Measurements from ENCODE around the gene STIMATE. TPM values are rescaled to one million over a fixed set of nuclear protein-coding genes. Genes with fewer than 3 reads are reported as not detected.

The STIMATE gene
- polyA plus RNA-seq, 1 of the 3 experiments (the other 2 are of a cell fraction), result 9.3 TPM

DNA sequence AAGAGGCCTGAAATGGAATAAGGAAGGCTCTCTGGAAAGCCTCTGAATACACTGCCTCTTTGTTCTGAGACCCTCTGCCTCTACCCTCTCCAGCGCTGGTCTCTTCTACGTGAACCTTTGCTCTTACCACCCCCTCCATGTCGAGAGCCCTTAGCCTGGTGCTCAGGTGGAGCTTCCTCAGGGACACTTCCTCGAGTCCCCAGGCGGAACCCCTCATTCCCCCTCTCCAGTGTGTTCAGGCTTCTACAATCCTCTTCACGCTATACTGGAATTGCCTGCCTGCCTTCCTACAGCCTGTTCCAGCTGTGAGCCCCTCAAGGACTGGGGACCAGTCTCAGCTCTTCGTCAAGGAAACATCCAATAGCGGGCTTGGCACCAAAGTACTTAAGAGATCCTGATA lies 7.4 kb downstream of the STIMATE start (continued):
- TF ChIP-seq, protein P1, sequence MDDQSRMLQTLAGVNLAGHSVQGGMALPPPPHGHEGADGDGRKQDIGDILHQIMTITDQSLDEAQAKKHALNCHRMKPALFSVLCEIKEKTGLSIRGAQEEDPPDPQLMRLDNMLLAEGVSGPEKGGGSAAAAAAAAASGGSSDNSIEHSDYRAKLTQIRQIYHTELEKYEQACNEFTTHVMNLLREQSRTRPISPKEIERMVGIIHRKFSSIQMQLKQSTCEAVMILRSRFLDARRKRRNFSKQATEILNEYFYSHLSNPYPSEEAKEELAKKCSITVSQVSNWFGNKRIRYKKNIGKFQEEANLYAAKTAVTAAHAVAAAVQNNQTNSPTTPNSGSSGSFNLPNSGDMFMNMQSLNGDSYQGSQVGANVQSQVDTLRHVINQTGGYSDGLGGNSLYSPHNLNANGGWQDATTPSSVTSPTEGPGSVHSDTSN (IDR thresholded peaks at IDR 0.05), result no peak
- TF ChIP-seq EZH2phosphoT487 (IDR thresholded peaks at IDR 0.05; ENCODE audit: borderline replicate concordance, low read depth) (no peak), GABPA (IDR thresholded peaks at IDR 0.05; ENCODE audit: low read depth) (no peak), RXRA (IDR thresholded peaks at IDR 0.05; ENCODE audit: borderline replicate concordance, low read depth) (no peak), TEAD4 (IDR thresholded peaks at IDR 0.05; ENCODE audit: borderline replicate concordance, insufficient read depth) (no peak), TCF12 (IDR thresholded peaks at IDR 0.05) (no peak), EP300 (IDR thresholded peaks at IDR 0.05; ENCODE audit: borderline replicate concordance in 1 of 2, low read depth in 1 of 2, low read length in 1 of 2) (no peak)
- TF ChIP-seq, protein P2, sequence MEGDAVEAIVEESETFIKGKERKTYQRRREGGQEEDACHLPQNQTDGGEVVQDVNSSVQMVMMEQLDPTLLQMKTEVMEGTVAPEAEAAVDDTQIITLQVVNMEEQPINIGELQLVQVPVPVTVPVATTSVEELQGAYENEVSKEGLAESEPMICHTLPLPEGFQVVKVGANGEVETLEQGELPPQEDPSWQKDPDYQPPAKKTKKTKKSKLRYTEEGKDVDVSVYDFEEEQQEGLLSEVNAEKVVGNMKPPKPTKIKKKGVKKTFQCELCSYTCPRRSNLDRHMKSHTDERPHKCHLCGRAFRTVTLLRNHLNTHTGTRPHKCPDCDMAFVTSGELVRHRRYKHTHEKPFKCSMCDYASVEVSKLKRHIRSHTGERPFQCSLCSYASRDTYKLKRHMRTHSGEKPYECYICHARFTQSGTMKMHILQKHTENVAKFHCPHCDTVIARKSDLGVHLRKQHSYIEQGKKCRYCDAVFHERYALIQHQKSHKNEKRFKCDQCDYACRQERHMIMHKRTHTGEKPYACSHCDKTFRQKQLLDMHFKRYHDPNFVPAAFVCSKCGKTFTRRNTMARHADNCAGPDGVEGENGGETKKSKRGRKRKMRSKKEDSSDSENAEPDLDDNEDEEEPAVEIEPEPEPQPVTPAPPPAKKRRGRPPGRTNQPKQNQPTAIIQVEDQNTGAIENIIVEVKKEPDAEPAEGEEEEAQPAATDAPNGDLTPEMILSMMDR (IDR thresholded peaks at IDR 0.05), result no peak

DNA sequence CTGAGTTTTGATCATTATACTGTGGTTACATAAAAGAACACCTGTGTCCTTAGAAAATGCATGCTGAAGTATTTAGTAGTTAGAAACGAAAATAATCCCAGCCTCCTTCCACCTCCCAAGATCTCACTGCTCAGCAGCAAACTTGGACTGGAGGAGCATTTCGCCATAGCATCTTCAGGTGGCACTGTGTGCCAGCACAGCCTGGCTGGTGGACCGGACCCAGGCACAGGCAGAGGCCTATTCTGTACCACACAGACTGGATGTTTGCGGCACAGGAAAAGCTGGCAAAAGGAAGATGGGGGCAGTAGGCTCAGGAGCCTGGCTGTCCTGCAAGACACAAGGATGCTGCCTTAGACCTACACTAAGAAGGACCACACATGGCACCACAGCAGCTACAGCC lies 10.2 kb downstream of the STIMATE start:
- Histone ChIP-seq H3K4me2 (no peak overlapping the region), H3K27ac (ENCODE audit: low read depth in 2 of 2, low read length in 1 of 2) (no peak overlapping the region), H3F3A (replicated peaks; ENCODE audit: insufficient read depth) (no peaks in the 10 kb centered on the region), H3K27me3 (ENCODE audit: insufficient read depth) (no peaks in the 10 kb centered on the region), H3K36me3 (replicated peaks in 1 of 2; ENCODE audit: control insufficient read depth in 1 of 2, insufficient read depth in 2 of 2, low read length in 1 of 2) (peaks cover 6 to 10% of the 10 kb centered on the region in 2 experiments), H2AFZ (ENCODE audit: low read depth) (no peak overlapping the region), H3K79me2 (ENCODE audit: insufficient read depth) (peaks cover 3% of the 10 kb centered on the region), H3K4me3 (ENCODE audit: low read depth in 2 of 2, low read length in 1 of 2) (no peak overlapping the region), H3K9me2 (no peaks in the 10 kb centered on the region), H3K9ac (no peak overlapping the region), H3K9me3 (no peaks in the 10 kb centered on the region), H3K4me1 (ENCODE audit: control insufficient read depth in 1 of 2, insufficient read depth in 2 of 2, low read depth in 1 of 2, low read length in 1 of 2) (peaks cover 0 to 22% of the 10 kb centered on the region in 2 experiments; a peak in 2 of 4 replicates), H4K20me1 (ENCODE audit: insufficient read depth) (no peaks in the 10 kb centered on the region)
- CTCF ChIA-PET, result no interaction called here
- TF ChIP-seq POLR2AphosphoS5 (IDR thresholded peaks at IDR 0.05; ENCODE audit: low read depth, low read length), result no peak
- 92% methylated on average over 4 of the region's 4 CpGs for WGBS (ENCODE audit: low lambda C conversion rate)
- POLR2A ChIA-PET, result no interaction called here
- DNase-seq, result no peak

DNA sequence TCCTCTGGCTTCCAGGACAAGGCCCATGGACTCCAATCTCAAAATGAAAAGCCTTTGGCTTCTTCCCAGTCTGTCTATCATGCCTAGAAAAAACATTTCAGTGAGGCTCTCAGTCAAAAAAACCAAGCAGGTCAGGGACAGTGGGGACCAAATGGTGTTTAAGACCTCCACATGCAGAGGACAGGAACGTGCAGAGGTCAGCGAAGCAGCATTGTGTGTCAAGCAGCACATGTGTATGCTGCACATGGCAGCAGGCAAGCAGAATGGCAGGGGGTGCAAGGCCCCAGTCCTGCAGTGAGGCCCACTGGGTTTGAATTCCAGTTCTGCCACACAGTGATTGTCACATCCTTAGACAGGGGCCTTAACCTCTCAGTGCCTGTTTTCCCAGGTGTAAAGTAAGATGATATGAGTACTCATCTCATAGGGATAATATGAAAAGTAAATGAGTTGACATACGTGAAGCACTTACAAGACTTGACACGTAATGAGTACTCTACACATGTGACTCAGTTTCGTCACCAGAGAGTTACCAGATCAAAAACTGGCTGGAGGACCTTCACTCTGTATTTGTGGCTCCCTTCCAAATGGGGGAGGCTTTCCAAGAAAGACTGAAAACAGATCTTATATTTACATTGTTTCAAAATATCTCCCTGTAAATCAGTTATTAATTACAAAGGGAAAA lies 11.2 kb downstream of the STIMATE start:
- H2AFZ ChIP-seq (ENCODE audit: low read depth), result no peak overlapping the region
- DNase-seq, result no peak
- CTCF ChIA-PET, result no interaction called here
- H3K9me3 ChIP-seq, result no peaks in the 10 kb centered on the region
- peaks cover 3% of the 10 kb centered on the region for H3K79me2 ChIP-seq (ENCODE audit: insufficient read depth)
- no peak overlapping the region for H3K4me2 ChIP-seq
- H3K36me3 ChIP-seq (replicated peaks in 1 of 2; ENCODE audit: control insufficient read depth in 1 of 2, insufficient read depth in 2 of 2, low read length in 1 of 2), result peaks cover 6 to 10% of the 10 kb centered on the region in 2 experiments
- no peaks in the 10 kb centered on the region for H3K9me2 ChIP-seq
- H3K4me3 ChIP-seq (ENCODE audit: low read depth in 2 of 2, low read length in 1 of 2), result no peak overlapping the region
- no peak overlapping the region for H3K9ac ChIP-seq
- TF ChIP-seq EZH2phosphoT487 (IDR thresholded peaks at IDR 0.05; ENCODE audit: borderline replicate concordance, low read depth) (no peak), TCF12 (IDR thresholded peaks at IDR 0.05) (no peak), RXRA (IDR thresholded peaks at IDR 0.05; ENCODE audit: borderline replicate concordance, low read depth) (no peak), MXI1 (IDR thresholded peaks at IDR 0.05; ENCODE audit: low read depth, low read length) (no peak), RFX5 (IDR thresholded peaks at IDR 0.05; ENCODE audit: low read length) (no peak), YY1 (IDR thresholded peaks at IDR 0.05; ENCODE audit: low read depth) (no peak), TAF1 (IDR thresholded peaks at IDR 0.05; ENCODE audit: borderline replicate concordance, low read depth, low read length) (no peak), GABPA (IDR thresholded peaks at IDR 0.05; ENCODE audit: low read depth) (no peak), RAD21 (IDR thresholded peaks at IDR 0.05; ENCODE audit: low read length) (no peak)
- TF ChIP-seq, protein P3, sequence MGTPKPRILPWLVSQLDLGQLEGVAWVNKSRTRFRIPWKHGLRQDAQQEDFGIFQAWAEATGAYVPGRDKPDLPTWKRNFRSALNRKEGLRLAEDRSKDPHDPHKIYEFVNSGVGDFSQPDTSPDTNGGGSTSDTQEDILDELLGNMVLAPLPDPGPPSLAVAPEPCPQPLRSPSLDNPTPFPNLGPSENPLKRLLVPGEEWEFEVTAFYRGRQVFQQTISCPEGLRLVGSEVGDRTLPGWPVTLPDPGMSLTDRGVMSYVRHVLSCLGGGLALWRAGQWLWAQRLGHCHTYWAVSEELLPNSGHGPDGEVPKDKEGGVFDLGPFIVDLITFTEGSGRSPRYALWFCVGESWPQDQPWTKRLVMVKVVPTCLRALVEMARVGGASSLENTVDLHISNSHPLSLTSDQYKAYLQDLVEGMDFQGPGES (IDR thresholded peaks at IDR 0.05; ENCODE audit: low read depth, low read length), result no peak
- TF ChIP-seq, protein P1 (IDR thresholded peaks at IDR 0.05), result no peak
- TF ChIP-seq, protein P4, sequence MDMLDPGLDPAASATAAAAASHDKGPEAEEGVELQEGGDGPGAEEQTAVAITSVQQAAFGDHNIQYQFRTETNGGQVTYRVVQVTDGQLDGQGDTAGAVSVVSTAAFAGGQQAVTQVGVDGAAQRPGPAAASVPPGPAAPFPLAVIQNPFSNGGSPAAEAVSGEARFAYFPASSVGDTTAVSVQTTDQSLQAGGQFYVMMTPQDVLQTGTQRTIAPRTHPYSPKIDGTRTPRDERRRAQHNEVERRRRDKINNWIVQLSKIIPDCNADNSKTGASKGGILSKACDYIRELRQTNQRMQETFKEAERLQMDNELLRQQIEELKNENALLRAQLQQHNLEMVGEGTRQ (IDR thresholded peaks at IDR 0.05; ENCODE audit: borderline replicate concordance, low read depth, low read length), result no peak
- peaks cover 0 to 12% of the 10 kb centered on the region in 2 experiments; a peak in 1 of 4 replicates for H3K4me1 ChIP-seq (ENCODE audit: control insufficient read depth in 1 of 2, insufficient read depth in 2 of 2, low read depth in 1 of 2, low read length in 1 of 2)
- H3F3A ChIP-seq (replicated peaks; ENCODE audit: insufficient read depth), result no peaks in the 10 kb centered on the region
- H4K20me1 ChIP-seq (ENCODE audit: insufficient read depth), result no peaks in the 10 kb centered on the region
- no peak overlapping the region for H3K27ac ChIP-seq (ENCODE audit: low read depth in 2 of 2, low read length in 1 of 2)
- H3K27me3 ChIP-seq (ENCODE audit: insufficient read depth), result no peaks in the 10 kb centered on the region
- POLR2A ChIA-PET, result no interaction called here
- WGBS (ENCODE audit: low lambda C conversion rate), result 90% methylated on average over 5 of the region's 5 CpGs
